Medulla oblongata (tissue), 1 donor: ENCODE measurements around the gene SLC3A2.

ENCODE experiments used
- DNase-seq: peaks from one replicate; pipeline ENCODE4 v3.0.0-alpha.2; 2015; ENCODE audit errors: extremely low spot score

The SLC3A2 gene

DNA sequence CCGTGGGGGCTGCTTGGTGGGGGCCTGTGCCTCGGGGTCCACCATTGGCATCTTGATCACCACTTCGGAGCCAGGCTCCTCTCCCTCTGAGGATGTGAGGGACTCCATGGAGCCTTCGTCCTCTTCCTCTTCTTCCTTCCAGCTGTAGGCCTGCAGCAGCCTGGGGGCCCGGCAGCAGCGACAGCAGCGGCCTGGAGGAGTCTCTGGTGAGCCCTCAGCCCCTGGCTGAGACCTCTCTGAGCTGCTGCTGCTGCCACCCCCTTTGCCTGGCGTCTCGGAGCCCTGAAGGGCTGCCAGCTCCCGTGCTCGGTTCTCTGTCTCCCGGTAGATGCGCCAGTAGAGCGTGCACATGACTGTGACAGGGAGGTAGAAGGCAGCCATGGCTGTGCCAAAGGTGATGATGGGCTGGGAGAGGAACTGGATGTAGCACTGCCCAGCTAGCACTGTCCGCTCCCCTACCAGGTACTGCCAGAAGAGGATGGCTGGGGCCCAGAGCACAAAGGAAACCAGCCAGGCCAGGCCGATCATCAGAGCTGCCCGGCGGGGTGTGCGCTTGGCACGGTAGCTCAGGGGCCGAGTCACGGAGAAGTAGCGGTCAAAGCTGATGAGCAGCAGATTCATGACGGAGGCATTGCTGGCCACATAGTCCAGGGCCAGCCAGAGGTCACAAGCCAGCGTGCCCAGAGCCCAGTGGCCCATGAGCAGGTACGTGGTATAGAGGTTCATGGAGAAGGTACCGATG, 29.6 kb downstream of the SLC3A2 start:
- no peak for DNase-seq

GRCh38 chr11:62911137-62912130, 30.7 kb downstream of the SLC3A2 start:
- no peak for DNase-seq

DNA sequence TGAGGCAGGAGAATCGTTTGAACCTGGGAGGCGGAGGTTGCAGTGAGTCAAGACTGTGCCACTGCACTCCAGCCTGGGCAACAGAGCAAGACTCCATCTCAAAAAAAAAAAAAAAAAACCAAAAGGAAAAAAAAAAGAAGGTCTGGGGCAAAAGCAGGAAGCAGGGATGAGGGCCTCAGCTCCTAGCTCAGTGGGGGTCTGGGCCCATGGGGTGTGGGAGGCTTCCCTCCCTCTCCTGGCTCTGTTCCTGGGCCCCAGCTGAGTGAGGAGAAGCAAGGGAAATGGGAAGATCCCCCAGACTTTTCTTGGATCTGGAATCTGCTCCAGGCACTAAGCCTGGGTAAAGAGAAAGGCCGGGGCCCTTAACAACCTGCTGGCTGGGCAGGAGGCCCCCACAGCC, 31.6 kb downstream of the SLC3A2 start:
- DNase-seq, result no peak

DNA sequence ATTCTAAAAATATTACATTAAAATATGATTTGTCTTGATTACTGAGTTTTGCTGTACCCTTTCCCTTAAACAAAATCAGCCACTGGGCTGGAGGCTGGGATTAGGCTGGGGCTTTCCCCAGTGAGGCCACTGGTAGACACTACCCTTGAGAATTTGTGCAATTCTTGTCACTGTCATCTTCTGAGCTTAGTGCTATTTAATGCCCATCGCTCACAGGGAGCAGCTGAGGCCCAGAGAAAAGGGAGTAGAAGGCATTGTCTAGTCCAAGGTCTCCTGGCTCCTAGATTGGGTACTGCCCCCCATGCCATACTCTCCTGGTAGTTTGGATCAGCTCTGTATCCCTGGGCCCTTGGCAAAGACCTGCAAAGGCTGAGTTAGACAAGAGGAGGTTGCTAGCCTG, 33.7 kb downstream of the SLC3A2 start:
- DNase-seq, result no peak

DNA sequence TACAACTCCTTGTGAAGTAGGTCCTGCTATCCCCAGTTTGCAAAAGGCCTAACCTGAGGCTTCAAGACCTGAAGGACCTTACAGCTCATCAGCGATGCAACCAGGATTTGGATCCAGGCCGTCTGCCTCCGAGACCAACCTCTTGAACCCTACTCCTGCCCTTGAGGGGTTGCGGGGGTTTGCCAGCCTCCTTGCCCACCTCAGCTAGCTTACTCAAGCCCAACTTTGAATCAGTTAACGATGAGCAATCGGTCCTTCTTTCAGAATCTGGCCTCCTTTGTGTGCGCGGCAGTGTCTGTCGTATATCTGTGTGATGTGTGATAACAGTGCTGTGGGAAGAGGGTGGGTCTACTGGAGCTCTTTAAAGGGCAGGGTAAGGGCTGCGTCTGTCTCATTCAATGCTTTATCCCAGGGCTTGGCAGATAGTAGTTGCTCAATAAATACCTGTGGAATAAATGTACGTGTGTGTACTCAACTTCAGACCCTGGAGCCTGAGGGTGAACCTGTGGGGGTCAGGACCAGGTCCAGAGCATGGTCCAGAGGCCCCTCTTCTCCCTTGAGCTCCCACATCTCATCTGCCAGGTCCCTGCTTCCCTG, 37.3 kb downstream of the SLC3A2 start:
- no peak for DNase-seq

DNA sequence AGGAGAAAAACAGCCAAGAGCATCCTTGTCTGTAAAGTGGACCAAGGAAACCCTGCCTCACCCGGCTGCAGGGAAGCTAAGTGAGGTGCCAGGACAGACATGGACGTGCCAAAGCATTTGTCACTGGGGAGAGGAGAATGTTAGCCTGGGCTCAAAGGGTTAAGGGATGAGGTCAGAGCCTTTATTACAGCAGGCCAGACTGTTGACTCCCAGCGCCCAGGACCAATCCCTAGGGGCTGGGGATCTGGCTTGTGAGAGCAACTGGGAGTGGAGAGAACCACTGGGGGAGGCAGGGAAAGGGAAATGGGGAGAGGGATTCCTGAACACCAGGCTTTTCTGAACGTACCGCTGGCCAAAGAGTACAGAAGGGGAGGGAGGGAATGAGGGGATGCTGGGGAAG, 37.8 kb downstream of the SLC3A2 start:
- DNase-seq, result no peak

DNA sequence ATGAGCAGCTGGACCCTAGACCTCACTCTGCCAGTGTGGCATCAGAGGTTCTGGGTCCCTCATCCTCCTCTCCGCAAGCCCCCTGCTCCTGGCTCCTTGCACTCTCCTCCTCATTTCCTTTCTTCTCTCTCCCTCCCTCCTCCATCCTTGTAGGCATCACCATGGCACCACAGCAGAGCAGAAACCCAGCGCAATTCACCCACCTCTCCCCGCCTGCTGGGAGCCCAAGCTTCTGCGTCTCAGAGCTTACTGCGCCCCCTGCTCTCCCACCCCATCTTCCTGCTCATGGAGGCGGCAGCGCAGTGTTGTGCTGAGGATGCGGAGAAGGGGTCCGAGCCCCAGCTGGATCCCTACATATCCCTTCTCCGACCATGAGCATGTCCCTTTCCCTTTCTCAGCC, 38.8 kb downstream of the SLC3A2 start:
- no peak for DNase-seq

- no peak for DNase-seq
Measured at GRCh38 chr11:62919898-62920640, 39.4 kb downstream of the SLC3A2 start.

DNA sequence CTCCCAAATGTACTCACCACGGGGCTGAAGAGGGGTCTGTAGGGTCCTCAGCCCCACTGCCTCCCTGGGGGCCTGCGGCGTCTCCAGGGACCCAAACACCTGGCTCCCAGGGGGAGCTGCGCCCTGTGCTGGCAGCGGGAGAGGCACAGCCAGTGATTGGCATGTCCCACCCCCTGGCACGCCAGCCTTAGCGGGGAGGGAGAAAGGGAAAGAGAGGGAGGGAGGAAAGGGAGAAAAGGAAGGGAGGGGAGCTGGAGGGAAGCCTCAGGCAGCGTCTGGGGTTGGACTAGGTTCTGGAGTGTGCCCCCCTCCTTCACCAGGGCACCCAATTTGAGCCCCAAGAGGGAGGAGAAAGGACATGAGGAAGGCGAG, 40.5 kb downstream of the SLC3A2 start, which contains the start of gene CHRM1:
TSS of gene CHRM1 (minus strand) at position 163 of the 372 bp plus-strand sequence. CDS start 10,263 bp downstream, outside the sequence.
- no peak for DNase-seq

- no peak for DNase-seq
Measured at GRCh38 chr11:62921573-62922188, 41.0 kb downstream of the SLC3A2 start.

GRCh38 chr11:62922189-62922589, 41.5 kb downstream of the SLC3A2 start:
- DNase-seq, result no peak

- no peak for DNase-seq
Measured at GRCh38 chr11:62922653-62923431, 42.1 kb downstream of the SLC3A2 start.

GRCh38 chr11:62923601-62924411, 43.1 kb downstream of the SLC3A2 start:
- DNase-seq, result no peak

GRCh38 chr11:62925308-62925707, 44.6 kb downstream of the SLC3A2 start:
- no peak for DNase-seq

GRCh38 chr11:62925745-62926679, 45.3 kb downstream of the SLC3A2 start:
- DNase-seq, result no peak

GRCh38 chr11:62926680-62927455, 46.2 kb downstream of the SLC3A2 start:
- no peak for DNase-seq

GRCh38 chr11:62928011-62928410, 47.3 kb downstream of the SLC3A2 start:
- no peak for DNase-seq

GRCh38 chr11:62930157-62930556, 49.5 kb downstream of the SLC3A2 start:
- DNase-seq, result no peak
